HCT116 (cell line): ENCODE data around the gene LRRC7.

ENCODE experiments used
- CBX3 ChIP-seq: IDR thresholded peaks from 2 replicates; pipeline ENCODE4 v1.6.1; 2012; ENCODE audit warnings: low read depth
- CTCF ChIP-seq, 3 experiments: fragments of 200-600 bp in 1 of 3; sonication (generic) in 1 of 3; IDR thresholded peaks in 2 of 3; conservative IDR thresholded peaks in 1 of 3; 2 replicates each; pipeline ENCODE4 v1.5.1; 2012 to 2017; ENCODE audit warnings: low read depth in 2 of 3, low read length in 2 of 3, antibody characterized with exemption in 1 of 3, borderline replicate concordance in 1 of 3, control low read depth in 1 of 3, mild to moderate bottlenecking in 1 of 3, mixed read lengths in 1 of 3, mixed run types in 1 of 3, moderate library complexity in 1 of 3; ENCODE audit not compliant: insufficient read depth in 1 of 3
- ELF1 ChIP-seq: IDR thresholded peaks from 2 replicates; pipeline ENCODE4 v1.6.1; 2012; ENCODE audit warnings: low read depth, borderline replicate concordance
- JUND ChIP-seq: IDR thresholded peaks from 2 replicates; pipeline ENCODE4 v1.6.1; 2012
- POLR2A ChIP-seq: IDR thresholded peaks from 2 replicates; pipeline ENCODE4 v1.7.0; 2011; ENCODE audit warnings: borderline replicate concordance; ENCODE audit not compliant: insufficient read depth, insufficient read length; ENCODE audit errors: extremely low read depth
- POLR2AphosphoS5 ChIP-seq: IDR thresholded peaks from 2 replicates; pipeline ENCODE4 v1.6.1; 2011; ENCODE audit warnings: mild to moderate bottlenecking, low read depth, low read length, moderate library complexity
- SP1 ChIP-seq: IDR thresholded peaks from 2 replicates; pipeline ENCODE4 v1.6.1; 2012; ENCODE audit warnings: low read depth

GRCh38 chr1:69707103-69707502 lies 139.4 kb downstream of the LRRC7 start:
- TF ChIP-seq CTCF (IDR thresholded peaks at IDR 0.05 in 2 of 3, conservative IDR thresholded peaks at IDR 0.05 in 1 of 3; ENCODE audit: borderline replicate concordance in 1 of 3, insufficient read depth in 1 of 3, low read depth in 2 of 3, low read length in 2 of 3) (no peak), SP1 (no peak), POLR2A (no peak), POLR2AphosphoS5 (no peak), ELF1 (no peak), CBX3 (no peak), JUND (no peak)
